ENCODE results near the gene SLC25A22. TPM values are rescaled to one million over a fixed set of nuclear protein-coding genes. Genes with fewer than 3 reads are reported as not detected.

The SLC25A22 gene
- polyA plus RNA-seq, 1 experiment: 11.5 TPM

- no peak for DNase-seq (ENCODE audit: low read depth, low spot score)
Observed at GRCh38 chr11:746289-747157, 51.6 kb downstream of the SLC25A22 start.

GRCh38 chr11:745428-745827 lies 52.7 kb downstream of the SLC25A22 start:
- Histone ChIP-seq H3K9me3 (ENCODE audit: control insufficient read depth, insufficient read depth, low read length) (no peaks in the 10 kb centered on the region; the same call in 1 of the 2 replicates), H3K27ac (ENCODE audit: low read depth, low read length) (no peak overlapping the region), H3K27me3 (ENCODE audit: control insufficient read depth, insufficient read depth, low read length) (no peaks in the 10 kb centered on the region), H3K4me3 (ENCODE audit: low read depth, low read length) (no peak overlapping the region)
- no peak for DNase-seq (ENCODE audit: low read depth, low spot score)
- TF ChIP-seq CTCF (IDR thresholded peaks at IDR 0.05; ENCODE audit: low read depth, low read length): no peak
- ChIA-PET CTCF (no interaction called here), POLR2A (no interaction called here)

More at GRCh38 chr11:746289-747157, 51.6 kb downstream of the SLC25A22 start:
- ChIA-PET POLR2A (interaction anchor here (0.7 to 2.3 kb wide), 4 partner anchors 18 to 51 kb away, joined by 3 to 10 read pairs (median 4); partner anchors contain the start of genes DEAF1 and TMEM80), CTCF (interaction anchor here (0.7 kb wide), 1 partner anchor 29 kb away, joined by 4 read pairs; no protein-coding TSS in a partner anchor)
- no peak; the same call in 1 of the 2 replicates for TF ChIP-seq CTCF (IDR thresholded peaks at IDR 0.05; ENCODE audit: low read depth, low read length)
- Histone ChIP-seq H3K27me3 (ENCODE audit: control insufficient read depth, insufficient read depth, low read length) (no peaks in the 10 kb centered on the region), H3K4me3 (ENCODE audit: low read depth, low read length) (peak overlapping the region; percentile 81), H3K9me3 (ENCODE audit: control insufficient read depth, insufficient read depth, low read length) (no peaks in the 10 kb centered on the region; the same call in 1 of the 2 replicates), H3K27ac (ENCODE audit: low read depth, low read length) (no peak overlapping the region)

- Histone ChIP-seq H3K27ac (ENCODE audit: low read depth, low read length) (no peak overlapping the region), H3K9me3 (ENCODE audit: control insufficient read depth, insufficient read depth, low read length) (no peaks in the 10 kb centered on the region; the same call in 1 of the 2 replicates), H3K27me3 (ENCODE audit: control insufficient read depth, insufficient read depth, low read length) (peaks cover 11% of the 10 kb centered on the region), H3K4me3 (ENCODE audit: low read depth, low read length) (no peak overlapping the region)
- POLR2A ChIA-PET: interaction anchor here (1.3 kb wide), 1 partner anchor 76 kb away, joined by 3 read pairs; the partner anchor contains the start of gene PNPLA2
- DNase-seq (ENCODE audit: low read depth, low spot score): no peak
- CTCF ChIA-PET: no interaction called here
- no peak for TF ChIP-seq CTCF (IDR thresholded peaks at IDR 0.05; ENCODE audit: low read depth, low read length)
Observed at GRCh38 chr11:742571-743201, 55.4 kb downstream of the SLC25A22 start.

- Histone ChIP-seq H3K4me3 (ENCODE audit: low read depth, low read length) (no peak overlapping the region), H3K27ac (ENCODE audit: low read depth, low read length) (no peak overlapping the region), H3K27me3 (ENCODE audit: control insufficient read depth, insufficient read depth, low read length) (peaks cover 15% of the 10 kb centered on the region), H3K9me3 (ENCODE audit: control insufficient read depth, insufficient read depth, low read length) (no peaks in the 10 kb centered on the region; the same call in 1 of the 2 replicates)
- DNase-seq (ENCODE audit: low read depth, low spot score): no peak
- no peak for TF ChIP-seq CTCF (IDR thresholded peaks at IDR 0.05; ENCODE audit: low read depth, low read length)
- POLR2A ChIA-PET: no interaction called here
- CTCF ChIA-PET: no interaction called here
Observed at GRCh38 chr11:742156-742546, 55.9 kb downstream of the SLC25A22 start.

Small RNA genes within 50 kb of the gene (small RNA-seq; reads per million reads assigned to genes)
- gene SNORA52 (ENCODE audit: insufficient read length, low read depth): not detected

Other genes with a start within 250 kb of the SLC25A22 start
- 0.32 and 0.67 TPM in 2 replicates for gene LMNTD2, start 237.5 kb downstream of the SLC25A22 start, polyA plus RNA-seq (2011; rRNA removed)
- 2.5 and 4.3 TPM in 2 replicates for gene RASSF7, start 237.3 kb downstream of the SLC25A22 start, polyA plus RNA-seq (2011; rRNA removed)
- 7.3 and 8.4 TPM in 2 replicates for gene PHRF1, start 221.8 kb downstream of the SLC25A22 start, polyA plus RNA-seq (2011; rRNA removed)
- gene IRF7, start 182.3 kb downstream of the SLC25A22 start, polyA plus RNA-seq (2011; rRNA removed): 2.4 and 3.6 TPM in 2 replicates
- gene CDHR5, start 173.3 kb downstream of the SLC25A22 start, polyA plus RNA-seq (2011; rRNA removed): not detected in 2 replicates
- not detected in 2 replicates for gene SCT, start 171.1 kb downstream of the SLC25A22 start, polyA plus RNA-seq (2011; rRNA removed)
- gene DRD4, start 161.0 kb downstream of the SLC25A22 start, polyA plus RNA-seq (2011; rRNA removed): 0.05 TPM in 1 of 2 replicates, not detected in the other
- 13.0 and 19.6 TPM in 2 replicates for gene DEAF1, start 103.1 kb downstream of the SLC25A22 start, polyA plus RNA-seq (2011; rRNA removed)
- gene TMEM80, start 102.5 kb downstream of the SLC25A22 start, polyA plus RNA-seq (2011; rRNA removed): 16.2 and 18.7 TPM in 2 replicates
- 11.0 and 17.0 TPM in 2 replicates for gene EPS8L2, start 92.0 kb downstream of the SLC25A22 start, polyA plus RNA-seq (2011; rRNA removed)
- 242 and 286 TPM in 2 replicates for gene TALDO1, start 50.8 kb downstream of the SLC25A22 start, polyA plus RNA-seq (2011; rRNA removed)
- gene GATD1, start 20.8 kb downstream of the SLC25A22 start, polyA plus RNA-seq (2011; rRNA removed): 15.0 and 18.8 TPM in 2 replicates
- gene CEND1, start 8.2 kb downstream of the SLC25A22 start, polyA plus RNA-seq (2011; rRNA removed): 0.55 and 1.1 TPM in 2 replicates
- gene PIDD1, start 7.0 kb upstream of the SLC25A22 start, polyA plus RNA-seq (2011; rRNA removed): 5.7 and 8.2 TPM in 2 replicates
- gene RPLP2, start 11.7 kb upstream of the SLC25A22 start, polyA plus RNA-seq (2011; rRNA removed): 940 and 1,115 TPM in 2 replicates
- gene PNPLA2, start 20.6 kb upstream of the SLC25A22 start, polyA plus RNA-seq (2011; rRNA removed): 17.3 and 29.3 TPM in 2 replicates
- gene CRACR2B, start 29.6 kb upstream of the SLC25A22 start, polyA plus RNA-seq (2011; rRNA removed): 0.26 and 0.36 TPM in 2 replicates
- 559 and 909 TPM in 2 replicates for gene CD151, start 34.7 kb upstream of the SLC25A22 start, polyA plus RNA-seq (2011; rRNA removed)
- 211 and 431 TPM in 2 replicates for gene POLR2L, start 44.2 kb upstream of the SLC25A22 start, polyA plus RNA-seq (2011; rRNA removed)
- 92.6 and 134 TPM in 2 replicates for gene TSPAN4, start 44.6 kb upstream of the SLC25A22 start, polyA plus RNA-seq (2011; rRNA removed)
- gene CHID1, start 112.5 kb upstream of the SLC25A22 start, polyA plus RNA-seq (2011; rRNA removed): 95.5 and 120 TPM in 2 replicates
- 54.2 and 55.7 TPM in 2 replicates for gene AP2A2, start 127.6 kb upstream of the SLC25A22 start, polyA plus RNA-seq (2011; rRNA removed)
- not detected in 2 replicates for gene MUC6, start 238.4 kb upstream of the SLC25A22 start, polyA plus RNA-seq (2011; rRNA removed)